Hindlimb muscle (tissue), 1 donor: Measurements from ENCODE around the gene CHRND. TPM values are rescaled to one million over a fixed set of nuclear protein-coding genes. Genes with fewer than 3 reads are reported as not detected.

Experiments used
- DNase-seq: peaks from one replicate; pipeline ENCODE4 v3.0.0-alpha.2; 2013
- polyA plus RNA-seq: library from polyadenylated mRNA; unstranded; fragments of 120-200 nt; gene quantifications from one replicate; pipeline ENCODE4 v1.2.1, GENCODE V29; 2013; ENCODE audit not compliant: insufficient read length

CHRND gene
- 173 TPM for polyA plus RNA-seq

GRCh38 chr2:232525791-232526371 is at the start of gene CHRND:
Gene CHRND, plus strand, starts transcription at chr2:232526160. Its CDS starts 56 bp downstream, at chr2:232526216.
- DNase-seq = peak; percentile 69

GRCh38 chr2:232476791-232477190 is 49.2 kb upstream of the CHRND start:
- DNase-seq = no peak

GRCh38 chr2:232477751-232478510 is 48.0 kb upstream of the CHRND start:
- no peak for DNase-seq

GRCh38 chr2:232478571-232479340 is 47.2 kb upstream of the CHRND start:
- DNase-seq = no peak

- no peak for DNase-seq
These were observed 46.4 kb upstream of the CHRND start for GRCh38 chr2:232479341-232480200.

GRCh38 chr2:232480201-232481190 is 45.5 kb upstream of the CHRND start:
- no peak for DNase-seq

GRCh38 chr2:232481322-232482140 is 44.4 kb upstream of the CHRND start:
- no peak for DNase-seq

- no peak for DNase-seq
These were observed 43.4 kb upstream of the CHRND start for GRCh38 chr2:232482301-232483238.

- no peak for DNase-seq
These were observed 42.5 kb upstream of the CHRND start for GRCh38 chr2:232483311-232483922.

- no peak for DNase-seq
These were observed 41.9 kb upstream of the CHRND start for GRCh38 chr2:232483923-232484627.

GRCh38 chr2:232484628-232485347 is 41.2 kb upstream of the CHRND start:
- no peak for DNase-seq

- DNase-seq = no peak
These were observed 40.6 kb upstream of the CHRND start for GRCh38 chr2:232485348-232485756.

- no peak for DNase-seq
These were observed 40.0 kb upstream of the CHRND start for GRCh38 chr2:232485757-232486557.

GRCh38 chr2:232486558-232487384 is 39.2 kb upstream of the CHRND start:
- DNase-seq = no peak

GRCh38 chr2:232487385-232488096 is 38.4 kb upstream of the CHRND start, which contains the start of gene ECEL1:
Gene ECEL1, minus strand, starts transcription at chr2:232487834. Its CDS starts 1,181 bp downstream, at chr2:232486653.
- no peak for DNase-seq
